Gastrocnemius medialis (tissue), 4 donors: ENCODE data around the gene CLDN22.

Experiments
- CTCF ChIP-seq, 5 experiments: fragments of 450-650 bp in 3 of 5; fragments of 200-600 bp in 2 of 5; sonication (generic) in 2 of 5; IDR thresholded peaks in 4 of 5; conservative IDR thresholded peaks in 1 of 5; 1 replicate in 4 of 5; 2 replicates in 1 of 5; pipeline ENCODE4 v1.5.1; 2016 to 2019; ENCODE audit warnings: antibody characterized with exemption in 5 of 5, mild to moderate bottlenecking in 3 of 5, moderate library complexity in 3 of 5
- POLR2A ChIP-seq, 2 donors: fragments of 450-650 bp; IDR thresholded peaks; one replicate each; pipeline ENCODE4 v1.6.1; 2017; ENCODE audit warnings: antibody characterized with exemption in 2 of 2, mild to moderate bottlenecking in 2 of 2, moderate library complexity in 2 of 2

- TF ChIP-seq CTCF (IDR thresholded peaks at IDR 0.05 in 4 of 5, conservative IDR thresholded peaks at IDR 0.05 in 1 of 5) (no peak), POLR2A (IDR thresholded peaks at IDR 0.05) (no peak)
Measured at GRCh38 chr4:183343730-183344129, 23.7 kb upstream of the CLDN22 start.
